Astrocyte (in vitro differentiated cells and primary cell): ENCODE data around the gene TTBK1. TPM values are rescaled to one million over a fixed set of nuclear protein-coding genes. Genes with fewer than 3 reads are reported as not detected.

ENCODE experiments used
- DNase-seq: peaks from one replicate; pipeline ENCODE4 v3.0.0-alpha.2; 2010; ENCODE audit warnings: low read depth
- FAIRE-seq: peaks from 2 replicates; lab custom pipeline; 2011; peaks lifted over from hg19 to GRCh38; lab: Jason Lieb, UNC
- H2AFZ ChIP-seq: 2 replicates; pipeline ENCODE4 v1.6.0; 2012; ENCODE audit warnings: low read depth, low read length, inconsistent platforms
- H3K27ac ChIP-seq: 2 replicates; pipeline ENCODE4 v1.5.1; 2011; ENCODE audit warnings: low read depth, low read length, inconsistent platforms
- H3K27me3 ChIP-seq: 2 replicates; pipeline ENCODE4 v1.6.0; 2011; ENCODE audit warnings: low read length, inconsistent platforms; ENCODE audit not compliant: insufficient read depth
- H3K36me3 ChIP-seq: 2 replicates; pipeline ENCODE4 v1.5.1; 2011; ENCODE audit warnings: low read length, inconsistent platforms; ENCODE audit not compliant: insufficient read depth
- H3K4me1 ChIP-seq: 2 replicates; pipeline ENCODE4 v1.5.1; 2011; ENCODE audit warnings: low read length, inconsistent platforms; ENCODE audit not compliant: insufficient read depth
- H3K4me2 ChIP-seq: 2 replicates; pipeline ENCODE4 v1.6.0; 2012; ENCODE audit warnings: low read length, inconsistent platforms
- H3K4me3 ChIP-seq: 2 replicates; pipeline ENCODE4 v1.5.1; 2011; ENCODE audit warnings: low read depth, mild to moderate bottlenecking, low read length, inconsistent platforms; ENCODE audit not compliant: insufficient read depth
- H3K79me2 ChIP-seq: 2 replicates; pipeline ENCODE4 v1.6.0; 2012; ENCODE audit warnings: mild to moderate bottlenecking, low read length, inconsistent platforms; ENCODE audit not compliant: insufficient read depth
- H3K9ac ChIP-seq: 2 replicates; pipeline ENCODE4 v1.6.0; 2012; ENCODE audit warnings: mild to moderate bottlenecking, low read length, inconsistent platforms
- H3K9me3 ChIP-seq: 2 replicates; pipeline ENCODE4 v1.5.1; 2012; ENCODE audit warnings: low read depth, mild to moderate bottlenecking, low read length, inconsistent platforms; ENCODE audit not compliant: insufficient read depth
- H4K20me1 ChIP-seq: 2 replicates; pipeline ENCODE4 v1.6.0; 2012; ENCODE audit warnings: low read length, inconsistent platforms; ENCODE audit not compliant: insufficient read depth
- H3K27ac Mint-ChIP-seq: one replicate; pipeline ENCODE4 v1.8.0; 2021; ENCODE audit warnings: mild to moderate bottlenecking, mixed read lengths; ENCODE audit not compliant: unreplicated experiment
- H3K27me3 Mint-ChIP-seq: one replicate; pipeline ENCODE4 v1.8.0; 2021; ENCODE audit warnings: low read depth, mixed read lengths; ENCODE audit not compliant: unreplicated experiment
- H3K36me3 Mint-ChIP-seq: one replicate; pipeline ENCODE4 v1.8.0; 2021; ENCODE audit warnings: low read depth, mixed read lengths; ENCODE audit not compliant: unreplicated experiment
- H3K4me1 Mint-ChIP-seq: one replicate; pipeline ENCODE4 v1.8.0; 2021; ENCODE audit warnings: low read depth, mixed read lengths; ENCODE audit not compliant: unreplicated experiment
- H3K4me3 Mint-ChIP-seq: one replicate; pipeline ENCODE4 v1.8.0; 2021; ENCODE audit warnings: mild to moderate bottlenecking, moderate library complexity, mixed read lengths; ENCODE audit not compliant: unreplicated experiment
- H3K9me3 Mint-ChIP-seq: one replicate; pipeline ENCODE4 v1.8.0; 2021; ENCODE audit warnings: mild to moderate bottlenecking, mixed read lengths; ENCODE audit not compliant: unreplicated experiment
- CTCF ChIP-seq: IDR thresholded peaks from 2 replicates; pipeline ENCODE4 v1.5.1; 2011; ENCODE audit warnings: low read depth, mild to moderate bottlenecking, inconsistent platforms, low read length, moderate library complexity; ENCODE audit not compliant: insufficient read depth
- EZH2 ChIP-seq: IDR thresholded peaks from 2 replicates; pipeline ENCODE4 v1.6.1; 2012; ENCODE audit warnings: mild to moderate bottlenecking, low read length, inconsistent platforms; ENCODE audit not compliant: insufficient read depth
- total RNA-seq: library from RNA; stranded (reverse); gene quantifications from 2 replicates; pipeline ENCODE4 v1.2.1, GENCODE V29; 2021

The TTBK1 gene
- total RNA-seq, 1 donor from 2014 or later, result 0.14 TPM

DNA sequence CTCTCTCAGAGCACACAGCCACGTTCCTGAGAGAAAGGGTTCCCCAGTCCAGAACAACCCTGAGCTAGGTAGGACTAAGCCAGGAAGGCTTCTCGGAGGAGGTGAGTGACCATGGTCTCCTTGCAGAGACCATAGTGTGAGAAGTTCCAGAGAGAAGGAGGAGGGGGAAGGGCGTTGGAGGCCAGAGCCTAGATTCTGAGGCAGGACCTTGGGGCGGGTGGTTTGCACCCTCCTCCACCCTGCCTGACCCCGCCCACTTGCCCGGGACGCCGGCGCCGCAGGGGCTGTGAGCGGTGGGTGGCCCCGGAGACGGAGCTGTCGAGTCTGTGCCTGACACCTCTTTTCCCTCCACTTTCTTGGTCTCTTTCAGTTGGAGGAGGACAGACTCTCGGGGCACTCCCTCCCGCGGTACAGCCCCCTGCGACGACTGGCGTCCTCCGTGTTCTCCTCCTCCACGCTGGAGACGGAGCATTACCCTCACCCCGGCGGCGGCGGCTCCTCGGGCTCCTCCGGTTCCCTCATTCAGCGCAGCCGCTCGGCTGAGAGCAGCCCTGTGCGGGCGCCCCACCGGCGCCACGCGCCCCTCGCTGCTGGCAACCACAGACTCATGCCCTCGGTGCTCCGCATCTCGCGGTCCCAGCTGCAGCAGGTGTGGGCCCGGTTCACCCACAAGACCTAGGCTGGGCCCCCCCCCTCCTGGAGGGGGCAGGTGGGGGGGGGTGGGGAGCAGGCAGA is 26.2 kb downstream of the TTBK1 start:
- FAIRE-seq, result no peak
- H3K9me3 ChIP-seq, result no peaks in the 10 kb centered on the region
- H2AFZ ChIP-seq, result no peak overlapping the region
- Mint-ChIP-seq H3K9me3 (no peaks in the 10 kb centered on the region), H3K27me3 (peaks cover 73% of the 10 kb centered on the region), H3K36me3 (no peaks in the 10 kb centered on the region), H3K4me1 (peaks cover 10% of the 10 kb centered on the region), H3K27ac (no peak overlapping the region), H3K4me3 (no peak overlapping the region)
- DNase-seq, result no peak
- H3K4me3 ChIP-seq, result no peak overlapping the region
- no peaks in the 10 kb centered on the region for H3K79me2 ChIP-seq
- H4K20me1 ChIP-seq, result no peaks in the 10 kb centered on the region
- H3K9ac ChIP-seq, result no peak overlapping the region
- H3K36me3 ChIP-seq, result no peaks in the 10 kb centered on the region
- H3K4me2 ChIP-seq, result peak overlapping the region; percentile 70
- H3K4me1 ChIP-seq, result no peaks in the 10 kb centered on the region
- H3K27ac ChIP-seq, result no peak overlapping the region
- peaks cover 12% of the 10 kb centered on the region for H3K27me3 ChIP-seq
- TF ChIP-seq EZH2 (no peak), CTCF (no peak)

- DNase-seq (no peak), FAIRE-seq (no peak)
- Histone ChIP-seq H4K20me1 (no peaks in the 10 kb centered on the region), H3K4me2 (no peak overlapping the region), H3K9me3 (no peaks in the 10 kb centered on the region), H2AFZ (no peak overlapping the region), H3K36me3 (no peaks in the 10 kb centered on the region), H3K27me3 (peaks cover 18% of the 10 kb centered on the region), H3K4me3 (no peak overlapping the region), H3K79me2 (no peaks in the 10 kb centered on the region), H3K27ac (no peak overlapping the region), H3K4me1 (no peaks in the 10 kb centered on the region), H3K9ac (no peak overlapping the region)
- no peak overlapping the region for H3K27ac Mint-ChIP-seq
- TF ChIP-seq CTCF, result no peak
- TF ChIP-seq EZH2, result no peak
- no peaks in the 10 kb centered on the region for H3K9me3 Mint-ChIP-seq
- H3K27me3 Mint-ChIP-seq, result peaks cover 68% of the 10 kb centered on the region
- H3K4me3 Mint-ChIP-seq, result no peak overlapping the region
- H3K36me3 Mint-ChIP-seq, result no peaks in the 10 kb centered on the region
- peaks cover 12% of the 10 kb centered on the region for H3K4me1 Mint-ChIP-seq
These were observed 28.0 kb downstream of the TTBK1 start for GRCh38 chr6:43271103-43271815.
